ENCODE data around the gene PEDS1.
"Not testable (repeated sequence)": the region's sequence is repeated elsewhere in the genome, so short reads cannot be mapped to it uniquely, and the experiment has no call there.

Gene PEDS1

DNA sequence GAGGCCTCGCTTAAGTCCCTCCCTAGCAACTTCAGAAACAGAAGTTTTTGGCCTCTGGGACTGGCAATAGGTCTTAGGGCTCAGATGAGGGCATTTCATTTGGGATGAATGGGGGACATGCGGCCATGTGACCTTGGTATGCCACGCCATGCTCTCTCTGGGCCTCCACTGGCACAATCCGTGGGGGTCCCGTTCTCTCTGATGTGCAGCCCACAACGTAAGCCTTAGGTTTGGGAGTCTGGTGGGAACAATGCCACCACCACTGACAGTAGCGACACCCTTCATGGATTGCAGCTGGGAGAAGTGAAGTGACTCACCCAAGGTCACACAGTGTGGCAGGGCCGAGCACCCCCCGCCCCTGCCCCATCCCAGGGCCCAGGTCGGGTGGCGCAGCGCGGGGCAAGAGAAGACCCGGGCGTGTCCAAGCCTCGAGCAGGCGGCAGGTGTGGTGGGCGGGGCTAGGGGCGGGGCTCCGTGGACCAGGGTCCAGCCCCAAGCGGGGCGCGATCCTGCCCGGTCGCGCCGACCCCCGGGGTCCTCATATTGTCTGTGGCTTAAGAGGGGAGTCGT is 36.2 kb upstream of the PEDS1 start:
- DNase-seq: no peak

DNA sequence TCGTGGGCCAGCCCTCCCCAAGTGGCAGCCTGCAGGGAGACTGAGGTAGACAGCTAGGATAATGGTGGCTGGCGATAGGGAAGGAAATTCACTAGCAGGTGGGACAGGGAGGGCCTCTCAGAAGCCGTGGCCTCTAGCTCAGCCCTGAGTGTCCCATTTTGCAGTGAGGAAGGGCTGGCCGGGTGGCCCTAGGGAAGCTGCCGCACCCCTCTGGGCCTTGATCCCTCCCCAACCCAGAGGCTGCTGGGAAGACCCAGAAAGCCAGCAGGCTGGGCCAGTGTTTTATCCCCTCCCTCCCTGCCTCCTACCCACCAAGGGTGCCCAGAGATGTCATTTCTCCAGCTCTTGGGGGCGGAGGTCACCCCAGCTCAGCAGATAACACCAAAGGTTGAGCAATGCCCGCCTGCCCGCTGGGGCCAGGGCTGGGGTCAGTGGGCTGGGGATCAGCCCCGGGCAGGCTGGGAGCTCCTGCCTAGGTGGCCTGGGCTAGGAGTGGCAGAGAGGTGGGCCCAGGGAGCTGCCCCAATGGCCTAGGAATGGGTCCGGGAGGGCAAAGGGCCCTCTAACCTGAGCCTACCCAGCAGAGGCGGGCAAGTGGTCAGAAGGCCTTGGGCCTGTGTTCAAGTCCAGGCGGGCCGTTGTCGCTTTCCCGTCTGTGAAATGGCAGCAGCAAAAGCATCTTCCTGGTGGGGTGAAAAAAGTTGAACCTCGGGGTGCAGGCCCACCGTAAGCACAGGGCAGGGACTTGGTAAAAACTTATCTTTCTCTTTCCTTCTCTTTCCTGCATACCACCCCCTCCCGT is 35.6 kb upstream of the PEDS1 start:
- no peak for DNase-seq

- DNase-seq: no peak
These were observed 34.8 kb upstream of the PEDS1 start for GRCh38 chr20:50188287-50188688.

DNA sequence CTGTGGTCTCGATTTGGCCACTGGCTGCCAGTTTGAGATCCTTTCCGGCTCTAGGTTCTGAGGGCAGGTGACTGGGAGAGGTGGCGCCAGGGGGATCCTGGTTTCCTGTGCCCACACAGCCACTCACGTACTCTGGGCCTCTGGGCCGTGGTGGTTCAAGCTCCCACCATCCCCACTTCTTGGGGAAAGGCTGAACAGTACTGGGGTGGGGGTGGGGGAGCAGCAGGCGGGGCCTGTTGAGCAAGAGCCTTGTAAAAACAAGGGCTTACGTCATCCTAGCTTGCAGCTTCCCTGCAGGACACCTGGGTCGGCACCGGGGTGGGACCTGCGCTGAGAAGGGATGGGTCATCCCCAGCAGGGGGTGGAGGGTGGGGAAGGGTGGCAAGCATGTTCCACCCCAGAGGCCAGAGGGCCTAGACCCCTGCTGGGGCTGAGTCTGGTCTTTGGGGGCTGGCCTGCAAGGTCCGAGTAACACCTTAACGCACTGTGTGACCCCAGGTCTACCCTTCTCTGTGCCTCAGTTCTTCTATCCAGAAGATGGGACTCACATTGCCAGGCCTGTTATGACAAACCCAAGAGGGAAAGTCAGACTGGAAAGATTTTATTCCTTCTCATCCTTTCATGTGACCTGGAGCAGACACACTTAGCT is 34.0 kb upstream of the PEDS1 start:
- no peak for DNase-seq

GRCh38 chr20:50186987-50187402 is 33.5 kb upstream of the PEDS1 start:
- DNase-seq: no peak

GRCh38 chr20:50186151-50186885 is 32.8 kb upstream of the PEDS1 start:
- DNase-seq: no peak

DNA sequence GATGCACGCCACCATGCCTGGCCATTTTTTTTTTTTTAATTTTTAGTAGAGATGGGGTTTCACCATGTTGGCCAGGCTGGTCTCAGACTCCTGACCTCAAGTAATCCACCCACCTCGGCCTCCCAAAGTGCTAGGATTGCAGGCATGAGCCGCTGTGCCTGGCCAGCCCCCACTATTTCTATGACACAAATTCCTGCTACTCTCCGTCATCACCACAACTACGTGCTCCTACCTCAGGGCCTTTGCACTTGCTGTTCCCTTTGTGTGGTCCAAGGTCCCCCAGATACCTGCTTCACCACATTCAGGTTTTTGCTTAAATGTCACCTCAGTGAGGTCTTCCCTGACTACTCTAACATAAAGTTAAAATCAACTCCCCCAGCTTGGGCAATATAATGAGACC is 31.9 kb upstream of the PEDS1 start:
- DNase-seq: no peak

DNA sequence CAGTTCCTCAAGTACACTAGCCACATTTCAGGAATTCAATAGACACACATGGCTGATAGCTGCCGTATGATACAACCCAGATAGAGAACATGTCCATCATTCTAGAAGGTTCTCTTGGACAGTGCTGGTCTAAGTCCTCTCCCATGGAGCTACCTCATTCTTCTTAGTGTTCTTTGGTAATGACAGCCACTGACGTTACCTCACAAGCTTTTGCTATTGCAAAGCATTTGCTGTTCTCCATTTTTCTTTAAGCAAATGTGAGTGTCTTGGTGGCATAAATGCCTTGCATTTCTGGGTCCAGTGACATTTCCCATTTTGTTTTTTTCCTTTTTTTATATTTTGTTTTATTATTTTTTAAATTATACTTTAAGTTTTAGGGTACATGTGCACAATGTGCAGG is 28.8 kb upstream of the PEDS1 start:
- no peak for DNase-seq

GRCh38 chr20:50181344-50181743 is 27.8 kb upstream of the PEDS1 start:
- no peak for DNase-seq

GRCh38 chr20:50178672-50179071 is 25.1 kb upstream of the PEDS1 start:
- DNase-seq: not testable (repeated sequence)

DNA sequence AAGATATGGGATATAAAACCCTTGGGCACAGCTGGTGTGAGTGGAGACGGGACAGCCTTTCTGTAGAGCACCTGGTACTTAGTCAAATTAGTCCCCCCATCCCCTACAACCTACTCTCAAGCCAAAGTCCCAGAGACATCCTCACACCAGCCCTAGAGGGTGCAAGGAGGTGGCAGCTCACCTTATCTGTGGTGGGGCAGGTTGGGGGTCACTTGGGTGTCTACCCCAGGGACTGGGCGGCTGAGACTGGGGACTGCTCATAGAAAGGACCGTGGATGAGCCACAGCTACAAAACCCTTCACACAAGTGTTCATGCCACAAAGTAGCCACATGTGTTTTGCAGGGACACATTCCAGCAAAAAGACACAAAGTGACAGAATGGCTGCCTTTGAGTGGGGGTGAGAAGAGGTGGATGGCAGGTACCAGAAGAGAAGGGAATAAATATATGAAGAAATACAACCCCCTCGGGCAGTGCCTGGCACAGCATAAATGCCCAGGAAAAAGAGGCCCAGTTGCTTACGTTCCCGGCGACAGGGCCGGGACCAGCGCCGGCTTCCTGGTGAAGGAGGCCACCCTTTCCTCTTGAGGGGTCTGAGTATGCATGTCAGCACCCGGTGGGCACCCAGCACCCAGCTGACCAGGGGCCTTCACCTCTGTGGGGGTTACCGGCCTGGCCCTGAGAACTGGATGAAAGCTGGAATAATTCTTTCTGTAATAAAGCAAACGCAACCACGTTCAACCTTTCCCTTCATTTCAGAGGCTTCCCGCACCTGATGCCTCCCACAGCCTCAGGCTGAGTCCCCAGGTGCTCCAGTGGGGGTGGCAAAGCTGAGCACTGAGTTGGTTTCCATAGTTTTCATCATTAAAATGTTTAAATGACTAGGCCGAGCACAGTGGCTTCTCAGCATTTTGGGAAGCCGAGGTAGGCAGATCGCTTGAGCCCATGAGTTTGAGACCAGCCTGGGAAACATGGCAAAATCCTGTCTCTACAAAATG is 22.7 kb upstream of the PEDS1 start:
- DNase-seq: no peak

- DNase-seq: no peak
These were observed 20.9 kb upstream of the PEDS1 start for GRCh38 chr20:50174456-50174855.

- DNase-seq: no peak
These were observed 19.0 kb upstream of the PEDS1 start for GRCh38 chr20:50172347-50173013.

- DNase-seq: no peak
These were observed 17.2 kb upstream of the PEDS1 start for GRCh38 chr20:50170549-50171220.

- DNase-seq: peak; percentile 23
These were observed 15.9 kb upstream of the PEDS1 start for GRCh38 chr20:50169329-50169823.

GRCh38 chr20:50165684-50166554 is 12.4 kb upstream of the PEDS1 start:
- DNase-seq: peak; percentile 93

DNA sequence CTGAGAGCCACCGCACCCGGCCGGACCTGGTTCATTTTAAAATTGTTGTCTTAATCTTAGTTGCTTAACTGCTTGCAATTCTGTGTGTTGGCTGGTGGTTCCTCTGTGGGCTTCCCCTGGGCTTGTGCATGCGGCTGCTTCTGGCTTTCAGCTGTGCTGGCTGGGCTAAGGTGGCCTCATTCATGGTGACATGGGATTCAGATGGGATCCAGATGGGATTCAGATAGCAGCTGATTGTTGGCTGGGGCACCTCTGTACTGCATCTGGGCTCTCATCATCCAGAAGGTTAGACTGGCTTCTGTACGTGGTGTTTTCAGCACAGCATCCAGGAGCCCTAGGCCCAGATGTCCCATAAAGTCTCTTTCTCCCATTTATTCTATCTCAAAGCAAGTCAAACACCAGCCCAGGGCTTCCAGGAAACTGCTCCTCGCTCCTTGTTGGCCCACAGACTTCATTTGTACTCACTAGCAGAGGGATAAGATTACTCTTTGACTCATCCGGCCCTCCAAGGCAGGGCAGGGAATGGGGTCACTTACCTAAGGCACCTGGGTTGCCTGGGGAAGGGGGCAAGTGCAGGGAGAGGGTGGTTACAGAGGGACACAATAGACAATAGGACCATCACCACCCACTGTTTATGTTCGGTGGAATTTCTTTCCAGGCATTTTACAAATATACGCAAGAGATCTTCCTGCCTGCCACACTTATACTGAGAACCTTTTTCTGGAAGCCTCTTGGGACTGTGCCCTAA is 10.2 kb upstream of the PEDS1 start:
- DNase-seq: no peak

GRCh38 chr20:50161494-50161893 is 8.0 kb upstream of the PEDS1 start:
- DNase-seq: not testable (repeated sequence)

DNA sequence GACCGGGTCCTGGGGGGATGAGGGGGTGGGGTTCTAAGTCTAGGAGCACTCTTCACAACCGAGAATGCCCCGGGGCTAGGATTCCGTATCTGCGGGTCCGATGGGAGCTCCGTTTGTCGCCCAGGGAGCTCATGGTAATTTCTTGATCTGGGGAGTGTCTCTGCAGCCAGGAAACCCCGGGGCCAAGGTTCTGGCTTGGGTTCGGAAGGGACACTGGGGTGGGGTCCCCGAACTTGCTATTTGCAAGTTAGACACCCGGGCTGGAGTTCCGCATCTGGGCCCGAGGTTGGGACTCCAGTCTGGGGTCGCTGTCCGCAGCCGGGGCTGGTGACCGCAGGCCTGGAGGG is 397 bp downstream of the PEDS1 start:
- no peak for DNase-seq
